Measurements from ENCODE around the gene CYP2B6. TPM values are rescaled to one million over a fixed set of nuclear protein-coding genes. Genes with fewer than 3 reads are reported as not detected.

The CYP2B6 gene
- polyA plus RNA-seq, 1 experiment, result not detected

DNA sequence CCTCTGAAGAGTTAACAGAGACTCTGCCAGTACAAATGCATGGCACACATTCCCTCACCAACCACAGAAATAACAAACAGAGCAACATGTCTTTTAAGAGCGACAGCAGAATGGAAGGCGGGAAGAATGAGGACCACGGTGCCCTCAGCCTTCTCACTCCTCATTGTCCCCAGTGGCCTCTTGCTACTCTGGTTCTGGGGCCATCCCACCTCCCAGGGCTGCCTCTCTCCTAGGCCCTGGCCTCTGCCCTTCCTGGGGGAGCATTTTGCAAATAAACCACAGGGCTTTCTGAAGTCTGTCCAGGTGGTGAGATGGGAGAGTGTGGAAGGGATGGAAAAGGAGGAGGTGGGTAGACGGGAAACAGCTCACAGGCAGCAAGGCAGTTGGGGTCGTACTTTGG, 28.3 kb downstream of the CYP2B6 start:
- POLR2A ChIA-PET, result no interaction called here
- H3K27me3 ChIP-seq (ENCODE audit: control insufficient read depth, insufficient read depth, low read length), result no peaks in the 10 kb centered on the region
- no peak overlapping the region for H3K4me3 ChIP-seq (ENCODE audit: low read depth, low read length)
- CTCF ChIA-PET, result no interaction called here
- TF ChIP-seq, protein P1, sequence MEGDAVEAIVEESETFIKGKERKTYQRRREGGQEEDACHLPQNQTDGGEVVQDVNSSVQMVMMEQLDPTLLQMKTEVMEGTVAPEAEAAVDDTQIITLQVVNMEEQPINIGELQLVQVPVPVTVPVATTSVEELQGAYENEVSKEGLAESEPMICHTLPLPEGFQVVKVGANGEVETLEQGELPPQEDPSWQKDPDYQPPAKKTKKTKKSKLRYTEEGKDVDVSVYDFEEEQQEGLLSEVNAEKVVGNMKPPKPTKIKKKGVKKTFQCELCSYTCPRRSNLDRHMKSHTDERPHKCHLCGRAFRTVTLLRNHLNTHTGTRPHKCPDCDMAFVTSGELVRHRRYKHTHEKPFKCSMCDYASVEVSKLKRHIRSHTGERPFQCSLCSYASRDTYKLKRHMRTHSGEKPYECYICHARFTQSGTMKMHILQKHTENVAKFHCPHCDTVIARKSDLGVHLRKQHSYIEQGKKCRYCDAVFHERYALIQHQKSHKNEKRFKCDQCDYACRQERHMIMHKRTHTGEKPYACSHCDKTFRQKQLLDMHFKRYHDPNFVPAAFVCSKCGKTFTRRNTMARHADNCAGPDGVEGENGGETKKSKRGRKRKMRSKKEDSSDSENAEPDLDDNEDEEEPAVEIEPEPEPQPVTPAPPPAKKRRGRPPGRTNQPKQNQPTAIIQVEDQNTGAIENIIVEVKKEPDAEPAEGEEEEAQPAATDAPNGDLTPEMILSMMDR (IDR thresholded peaks at IDR 0.05; ENCODE audit: insufficient read depth, low read depth, low read length), result no peak
- no peaks in the 10 kb centered on the region for H3K36me3 ChIP-seq (ENCODE audit: control insufficient read depth, insufficient read depth, low read length)
- no peak for DNase-seq (ENCODE audit: low read depth)

DNA sequence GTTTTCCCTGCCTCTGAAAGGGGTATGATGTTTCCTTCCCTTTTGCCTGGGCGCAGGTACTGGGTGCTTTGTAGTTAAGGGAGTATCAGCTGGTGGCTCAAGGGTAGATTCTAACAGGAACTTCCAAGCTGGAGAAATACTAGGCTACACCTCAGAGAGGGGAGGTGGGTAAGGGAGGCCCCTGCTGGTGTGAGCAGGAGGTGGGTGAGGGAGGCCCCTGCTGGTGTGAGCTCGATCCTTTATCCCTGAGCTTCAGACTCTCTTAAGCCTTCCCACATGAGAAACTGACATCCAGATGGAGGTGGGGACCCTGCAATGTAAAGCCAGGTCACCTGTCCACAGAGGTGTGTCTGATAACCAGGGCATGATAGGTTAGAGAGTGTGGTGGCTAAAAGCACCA, 32.1 kb downstream of the CYP2B6 start:
- ChIA-PET CTCF (no interaction called here), POLR2A (no interaction called here)
- H3K27me3 ChIP-seq (ENCODE audit: control insufficient read depth, insufficient read depth, low read length), result no peaks in the 10 kb centered on the region
- no peak for DNase-seq (ENCODE audit: low read depth)
- TF ChIP-seq, protein P1 (IDR thresholded peaks at IDR 0.05; ENCODE audit: insufficient read depth, low read depth, low read length), result no peak
- H3K4me3 ChIP-seq (ENCODE audit: low read depth, low read length), result no peak overlapping the region
- H3K36me3 ChIP-seq (ENCODE audit: control insufficient read depth, insufficient read depth, low read length), result no peaks in the 10 kb centered on the region

DNA sequence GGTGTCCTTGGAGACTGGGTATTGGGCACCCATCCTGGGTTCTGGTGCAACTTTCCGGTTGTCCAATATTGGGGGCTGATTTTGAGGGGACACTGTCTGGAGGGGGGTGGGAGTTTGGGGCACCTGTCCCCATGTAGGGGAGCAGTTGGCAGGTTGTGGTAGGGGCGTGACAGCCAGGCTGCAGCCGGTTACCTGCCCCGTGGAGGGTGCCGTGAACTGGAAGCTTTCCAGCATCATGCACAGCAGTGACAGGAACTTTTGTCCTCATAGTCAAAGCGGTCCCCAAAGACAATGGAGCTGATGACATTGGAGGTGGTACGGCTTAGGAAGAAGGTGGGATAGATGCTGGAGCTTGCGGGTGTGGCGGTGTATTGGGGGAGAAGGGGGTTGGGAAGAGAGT, 34.3 kb downstream of the CYP2B6 start:
- H3K36me3 ChIP-seq (ENCODE audit: control insufficient read depth, insufficient read depth, low read length), result no peaks in the 10 kb centered on the region
- DNase-seq (ENCODE audit: low read depth), result no peak
- ChIA-PET CTCF (no interaction called here), POLR2A (no interaction called here)
- 0 out of 2 replicates have a peak, but pooled peaks cover 2% of the 10 kb centered on the region for H3K27me3 ChIP-seq (ENCODE audit: control insufficient read depth, insufficient read depth, low read length)
- TF ChIP-seq, protein P1 (IDR thresholded peaks at IDR 0.05; ENCODE audit: insufficient read depth, low read depth, low read length), result no peak
- H3K4me3 ChIP-seq (ENCODE audit: low read depth, low read length), result no peak overlapping the region

DNA sequence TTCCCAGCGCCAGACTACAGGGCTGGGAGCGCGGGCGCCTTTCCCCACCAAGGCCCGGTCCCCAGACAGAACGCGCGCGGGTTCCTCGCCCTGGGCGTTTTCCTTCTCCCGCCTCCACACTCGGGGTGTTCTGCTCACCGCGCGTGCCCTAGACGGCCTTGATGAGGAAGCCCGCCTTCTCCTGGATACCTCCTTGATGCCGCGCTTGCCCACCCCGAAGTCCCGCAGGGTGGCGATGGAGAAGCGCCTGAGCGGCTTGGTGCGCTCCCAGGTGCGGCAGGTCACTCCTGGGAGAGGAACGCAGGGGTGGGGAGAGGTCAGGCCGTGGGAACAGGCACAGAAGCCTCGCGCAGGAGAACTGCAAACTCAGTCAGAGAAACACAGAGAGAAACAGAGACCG, 34.8 kb downstream of the CYP2B6 start:
- TF ChIP-seq, protein P1 (IDR thresholded peaks at IDR 0.05; ENCODE audit: insufficient read depth, low read depth, low read length), result no peak
- Histone ChIP-seq H3K4me3 (ENCODE audit: low read depth, low read length) (no peak overlapping the region), H3K27me3 (ENCODE audit: control insufficient read depth, insufficient read depth, low read length) (0 out of 2 replicates have a peak, but pooled peaks cover 2% of the 10 kb centered on the region), H3K36me3 (ENCODE audit: control insufficient read depth, insufficient read depth, low read length) (no peaks in the 10 kb centered on the region)
- ChIA-PET POLR2A (no interaction called here), CTCF (no interaction called here)
- DNase-seq (ENCODE audit: low read depth), result no peak

DNA sequence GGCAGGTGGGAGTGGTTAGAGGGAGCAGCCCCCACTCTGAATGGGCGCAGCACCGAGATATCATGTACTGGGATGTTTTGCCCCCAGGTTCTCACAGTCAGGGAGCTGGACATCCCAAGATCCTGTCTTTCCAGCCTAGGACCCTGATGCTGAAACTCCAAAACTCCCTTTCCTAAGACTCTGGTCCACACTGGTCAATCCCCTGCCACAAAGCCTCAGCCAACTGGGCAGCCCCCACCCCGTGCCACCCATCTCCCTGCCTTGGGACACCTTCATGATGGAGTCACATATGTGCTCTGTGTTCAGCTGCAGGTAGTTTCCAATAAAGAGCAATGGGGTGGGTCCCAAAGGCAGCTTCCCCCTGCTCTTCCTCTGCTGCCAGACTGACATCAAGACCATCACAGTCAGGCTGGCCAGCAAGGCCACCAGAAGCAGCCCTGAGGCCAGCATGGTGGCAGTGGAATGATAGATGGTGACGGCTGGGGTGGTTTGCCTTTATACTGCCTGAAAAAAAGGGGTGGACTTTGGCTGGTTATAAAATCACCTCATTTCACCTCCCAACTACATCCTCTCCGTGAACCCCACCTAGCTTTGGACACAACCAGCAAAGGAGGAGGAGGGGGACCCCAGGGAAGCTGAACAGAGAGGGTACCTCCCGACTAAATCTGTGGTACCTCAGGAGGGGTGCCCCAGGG, 36.3 kb downstream of the CYP2B6 start:
- ChIA-PET POLR2A (no interaction called here), CTCF (no interaction called here)
- no peak for DNase-seq (ENCODE audit: low read depth)
- Histone ChIP-seq H3K36me3 (ENCODE audit: control insufficient read depth, insufficient read depth, low read length) (no peaks in the 10 kb centered on the region), H3K27me3 (ENCODE audit: control insufficient read depth, insufficient read depth, low read length) (0 out of 2 replicates have a peak, but pooled peaks cover 2% of the 10 kb centered on the region), H3K4me3 (ENCODE audit: low read depth, low read length) (no peak overlapping the region)
- TF ChIP-seq, protein P1 (IDR thresholded peaks at IDR 0.05; ENCODE audit: insufficient read depth, low read depth, low read length), result no peak
